Globus pallidus (tissue), 1 donor: Measurements from ENCODE around the gene SPTLC3.

Source experiments
- DNase-seq: peaks from one replicate; pipeline ENCODE4 v3.0.0-alpha.2; 2015; ENCODE audit warnings: low spot score

SPTLC3 gene

DNA sequence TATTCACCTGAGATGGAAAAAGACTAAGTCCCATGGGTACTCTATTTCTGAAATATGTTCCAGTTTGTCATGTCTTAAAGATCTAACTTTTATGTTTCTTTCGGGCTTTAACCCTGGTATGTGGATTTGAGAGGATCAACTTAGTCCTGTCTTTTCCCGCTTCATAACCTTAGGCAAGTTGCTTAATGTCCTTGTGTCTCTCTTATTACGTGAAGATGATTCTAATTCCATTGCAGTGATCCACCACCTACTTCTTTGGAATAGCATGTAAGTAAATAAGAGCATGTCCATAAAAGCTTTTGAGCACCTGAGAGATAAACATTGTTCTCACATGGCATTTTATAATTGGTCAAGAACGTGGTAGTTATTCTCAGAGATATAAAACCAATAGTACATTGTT, 23.0 kb downstream of the SPTLC3 start:
- DNase-seq = no peak

DNA sequence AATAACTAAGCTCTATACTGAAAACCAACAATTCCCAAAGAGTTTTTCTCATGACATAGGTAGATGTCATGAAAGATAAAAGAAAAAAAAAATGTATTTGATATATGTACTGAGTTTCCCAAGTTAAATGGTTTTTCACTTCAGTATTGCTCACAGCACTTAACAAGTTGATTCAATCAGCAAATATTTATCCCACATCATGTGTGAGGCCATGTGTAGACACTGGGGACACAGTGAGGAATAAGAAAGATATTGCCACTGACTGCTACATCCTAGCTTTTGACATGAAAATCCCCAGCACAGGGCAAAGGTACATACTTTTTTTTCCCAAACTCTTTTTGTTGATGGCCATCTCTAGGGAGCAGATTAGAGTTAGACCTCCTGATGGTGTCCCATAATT, 25.3 kb downstream of the SPTLC3 start:
- no peak for DNase-seq

DNA sequence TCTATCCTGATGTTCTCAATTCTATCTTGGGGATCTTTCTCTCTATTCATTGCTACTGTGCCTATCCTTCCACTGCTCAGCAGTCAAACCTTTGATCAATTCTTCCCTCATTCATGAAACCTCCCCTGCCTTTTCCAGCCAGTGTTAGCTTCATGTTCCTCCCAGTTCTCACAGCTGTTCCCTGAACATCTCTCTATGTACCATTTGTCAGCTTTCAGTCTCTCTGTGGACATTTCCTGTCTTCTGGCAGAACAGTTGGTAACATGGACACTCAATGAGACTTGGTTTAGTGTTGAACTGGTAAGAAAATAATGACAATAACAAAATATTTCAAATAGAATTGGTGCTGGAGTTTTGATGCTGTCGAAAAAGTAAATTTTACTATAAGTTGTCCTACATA, 26.2 kb downstream of the SPTLC3 start:
- DNase-seq = no peak

DNA sequence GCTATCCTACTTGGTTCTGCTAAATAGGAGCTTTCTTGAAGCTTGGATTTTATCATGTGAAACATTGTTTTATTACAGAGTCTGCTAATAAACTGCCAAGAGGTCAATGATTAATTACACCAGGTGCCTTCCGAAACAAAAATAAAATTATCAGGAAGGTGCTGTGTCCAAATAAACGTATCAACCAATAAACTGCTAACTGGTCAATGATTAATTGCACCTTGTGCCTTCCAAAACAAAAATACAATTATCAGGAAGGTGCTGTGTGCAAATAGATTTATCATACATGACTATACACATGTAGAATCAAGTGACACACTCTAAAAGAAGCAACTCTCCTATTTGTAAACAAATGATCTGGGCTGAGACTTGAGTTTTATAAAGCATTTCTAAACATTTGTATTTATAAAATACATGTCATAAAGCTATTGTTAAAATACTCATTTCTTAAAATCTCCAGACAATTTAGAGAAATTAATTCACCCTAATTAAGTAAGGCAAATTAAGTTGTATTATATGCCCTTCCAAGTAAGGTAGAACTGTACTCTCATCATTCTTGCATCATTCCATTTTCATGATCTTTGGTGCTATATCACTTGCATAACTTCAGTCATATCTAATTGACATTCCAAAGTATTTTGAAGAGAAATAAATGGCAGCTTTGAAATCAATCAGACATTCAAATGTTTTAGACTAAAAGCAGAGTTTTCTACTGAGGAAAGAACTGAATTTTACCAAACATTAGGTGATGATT, 26.8 kb downstream of the SPTLC3 start:
- no peak for DNase-seq

DNA sequence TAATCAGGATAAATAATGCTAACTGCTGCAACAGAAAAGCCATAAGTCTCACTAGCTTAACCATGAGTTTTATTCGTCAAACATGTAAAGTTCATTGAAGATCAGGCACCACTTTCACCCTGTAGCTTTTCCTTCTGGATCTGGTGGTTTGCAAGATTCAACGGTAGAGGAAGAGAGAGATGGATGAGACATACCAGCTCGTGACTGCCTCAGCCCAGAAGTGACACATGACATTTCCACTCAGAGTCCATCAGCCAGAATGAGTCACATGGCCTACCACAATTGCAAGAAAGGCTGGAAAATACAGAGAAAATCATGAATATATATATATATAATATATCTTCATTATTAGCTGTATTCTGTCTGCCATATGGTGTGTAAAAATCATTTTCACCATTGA, 29.0 kb downstream of the SPTLC3 start:
- DNase-seq = no peak

DNA sequence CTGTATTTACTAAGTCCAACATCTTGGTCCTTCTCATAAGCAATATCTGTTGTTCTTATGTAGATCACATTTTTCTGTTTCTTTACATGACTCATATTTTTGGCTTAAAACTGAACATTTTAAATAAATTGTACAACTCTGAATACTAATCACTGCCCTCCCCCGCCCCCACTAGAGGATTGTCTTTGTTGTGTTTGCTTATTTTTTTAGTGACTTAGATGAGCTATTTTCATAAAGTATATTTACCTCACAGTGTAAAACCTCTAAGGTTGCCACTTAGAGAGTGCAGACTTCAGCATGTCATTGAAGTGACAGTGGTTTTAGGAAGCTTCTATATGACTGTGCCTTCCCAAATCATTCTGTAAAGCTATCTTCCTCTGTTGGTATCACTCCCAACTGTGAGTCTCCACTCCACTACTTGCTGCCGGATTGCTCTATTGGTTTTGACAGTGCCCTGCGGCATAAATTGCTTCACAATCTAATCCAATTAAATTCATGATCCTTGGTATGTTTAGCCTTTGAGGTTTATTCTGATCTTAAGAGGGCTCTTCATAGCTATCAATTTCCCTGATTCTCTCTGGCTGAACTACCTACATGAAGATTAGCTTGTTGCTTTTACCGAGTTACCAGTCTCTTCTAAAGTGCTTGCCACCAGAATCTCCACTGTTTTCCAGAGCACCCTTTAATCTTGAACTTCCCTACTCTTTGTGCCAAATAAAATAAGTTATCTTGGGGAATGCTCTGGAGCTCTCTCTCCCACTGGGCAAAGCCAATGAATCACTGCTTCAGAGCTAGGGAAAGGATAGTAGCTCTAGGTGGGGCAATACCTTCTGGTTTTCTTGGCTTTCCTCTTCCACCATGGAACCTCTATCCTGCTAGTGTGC, 33.0 kb downstream of the SPTLC3 start:
- DNase-seq = no peak

DNA sequence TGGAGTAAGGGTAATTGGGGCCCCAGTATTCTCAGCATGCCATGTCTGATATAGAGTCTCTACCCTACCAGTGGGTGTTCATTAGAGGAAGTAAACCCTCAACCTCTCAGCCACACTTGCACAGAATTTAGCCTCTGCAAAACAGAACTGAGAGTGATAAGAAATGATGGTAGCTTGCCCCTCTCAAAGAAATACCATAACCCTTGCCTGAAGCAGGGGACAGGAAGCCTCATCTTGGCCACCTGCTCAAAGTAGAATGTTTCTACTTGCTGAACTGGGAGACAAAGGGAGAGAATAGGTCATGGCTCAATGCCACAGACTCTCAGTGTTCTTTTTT, 33.7 kb downstream of the SPTLC3 start:
- no peak for DNase-seq

DNA sequence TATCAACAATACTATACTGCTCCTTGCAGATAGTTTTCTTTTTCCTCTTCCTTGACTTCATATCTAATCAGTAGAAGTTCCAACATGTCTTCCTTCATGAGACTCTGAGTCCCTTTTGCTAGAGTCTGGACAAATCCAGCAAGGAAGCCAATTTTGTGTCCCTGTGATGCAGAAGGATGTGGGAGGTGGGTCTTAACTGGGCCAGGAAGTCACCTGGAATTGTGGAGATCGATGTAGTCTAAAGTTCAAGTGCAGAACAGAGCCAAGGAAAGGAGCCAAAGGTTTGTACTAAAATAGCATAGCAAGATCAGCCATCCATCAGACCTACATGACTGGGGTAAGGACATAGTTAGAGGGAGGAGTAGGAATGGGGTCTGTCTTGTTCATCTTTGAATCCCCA, 37.6 kb downstream of the SPTLC3 start:
- DNase-seq = no peak

DNA sequence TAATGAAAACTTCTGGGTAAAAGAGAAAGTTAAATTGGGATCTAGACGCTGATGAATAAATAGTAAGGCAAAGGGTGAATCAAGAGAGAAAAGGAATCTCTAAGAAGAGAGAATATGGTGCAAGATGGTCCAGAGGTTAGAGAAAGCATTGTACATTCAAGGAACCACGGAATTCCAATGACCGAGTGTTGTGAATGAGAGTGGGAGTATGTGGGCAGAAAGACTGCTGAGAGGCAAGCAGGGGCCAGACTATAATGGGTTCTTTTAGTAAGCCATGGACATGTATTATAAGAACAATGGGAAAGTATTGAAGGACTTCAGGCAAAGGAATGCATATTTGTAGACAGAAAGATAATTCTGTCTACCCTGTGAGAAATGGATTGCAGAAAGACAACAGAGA, 45.2 kb downstream of the SPTLC3 start:
- no peak for DNase-seq

DNA sequence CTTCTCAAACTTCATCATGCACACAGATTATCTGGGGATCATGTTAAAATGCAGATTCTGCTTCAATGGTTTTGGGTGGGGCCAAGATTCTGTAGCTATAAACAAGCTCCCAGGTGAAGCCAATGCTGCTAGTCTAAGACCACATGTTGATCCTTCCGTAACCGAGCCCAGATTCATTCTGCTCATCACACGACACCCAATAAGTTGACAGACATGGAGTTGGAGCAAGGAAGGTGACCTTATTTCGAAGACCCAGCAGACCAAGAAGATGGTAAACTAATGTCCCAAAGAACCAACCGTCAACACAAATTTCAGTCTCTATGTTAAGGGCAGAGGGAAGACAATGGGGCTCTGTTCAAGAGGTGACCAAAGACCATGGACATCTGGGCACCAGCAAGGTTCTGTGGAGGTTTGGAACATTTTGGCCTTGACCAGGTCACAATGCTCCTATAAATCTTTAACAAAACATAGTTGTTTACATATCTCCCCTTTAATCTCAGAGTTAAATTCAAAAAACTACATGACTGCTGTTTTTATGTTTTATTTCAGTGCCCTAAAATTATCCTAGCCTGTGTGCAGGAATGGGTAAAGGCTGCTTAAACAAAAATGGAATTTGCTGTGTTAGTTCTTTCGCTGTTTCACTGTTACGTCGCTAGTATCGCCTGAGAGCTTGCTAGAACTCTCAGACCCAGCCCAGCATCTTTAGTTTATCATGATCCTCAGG, 50.1 kb downstream of the SPTLC3 start:
- no peak for DNase-seq

DNA sequence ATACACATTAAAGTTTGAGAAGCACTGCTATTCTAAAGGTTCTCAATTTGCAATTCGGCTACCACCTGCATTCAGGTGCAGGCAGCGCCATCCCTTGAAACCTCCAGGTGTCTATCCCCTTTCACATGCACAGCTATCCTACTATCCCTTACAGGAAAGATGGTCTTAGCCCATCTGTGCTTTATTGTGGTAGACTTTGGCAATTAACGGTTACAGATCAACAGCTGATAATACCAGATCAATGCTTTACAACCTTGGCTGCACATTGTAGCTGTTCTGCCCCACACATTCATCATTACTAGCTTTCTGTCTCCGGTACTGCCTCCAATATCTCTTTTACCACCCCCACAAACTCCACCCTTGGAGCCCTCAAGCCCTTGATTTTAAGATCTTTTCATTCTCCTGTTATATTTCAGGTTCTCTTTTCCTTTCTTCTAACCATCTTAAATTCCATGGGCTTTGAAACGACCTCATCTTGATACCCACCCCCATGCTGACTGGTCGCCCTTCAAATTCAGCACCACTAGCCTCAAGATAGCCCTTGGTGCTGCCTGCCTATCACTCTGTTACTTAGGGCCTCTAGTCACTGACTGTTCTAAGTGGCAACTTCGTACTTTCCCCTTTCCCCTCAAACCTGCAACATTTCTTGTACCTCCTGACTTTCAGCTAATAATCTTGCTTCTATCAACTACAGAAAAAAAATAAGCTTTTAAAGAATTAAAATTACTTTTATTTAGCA, 50.8 kb downstream of the SPTLC3 start:
- no peak for DNase-seq

DNA sequence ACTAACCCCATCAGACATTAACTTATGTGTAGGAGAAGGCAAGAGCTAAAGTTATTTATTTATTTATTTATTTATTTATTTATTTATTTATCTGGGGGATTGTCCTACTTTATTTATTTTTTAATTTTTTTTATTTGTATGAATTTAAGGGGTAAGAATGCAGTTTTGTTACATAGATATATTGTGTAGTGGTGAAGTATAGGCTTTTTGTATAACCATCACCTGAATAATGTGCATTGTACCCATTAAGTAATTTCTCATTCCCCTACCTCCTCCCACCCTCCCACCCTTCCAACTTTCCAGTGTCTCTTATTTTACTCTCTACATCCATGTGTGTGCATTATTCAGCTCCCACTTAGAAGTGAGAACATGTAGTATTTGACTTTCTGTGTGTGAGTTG, 51.6 kb downstream of the SPTLC3 start:
- DNase-seq = no peak

DNA sequence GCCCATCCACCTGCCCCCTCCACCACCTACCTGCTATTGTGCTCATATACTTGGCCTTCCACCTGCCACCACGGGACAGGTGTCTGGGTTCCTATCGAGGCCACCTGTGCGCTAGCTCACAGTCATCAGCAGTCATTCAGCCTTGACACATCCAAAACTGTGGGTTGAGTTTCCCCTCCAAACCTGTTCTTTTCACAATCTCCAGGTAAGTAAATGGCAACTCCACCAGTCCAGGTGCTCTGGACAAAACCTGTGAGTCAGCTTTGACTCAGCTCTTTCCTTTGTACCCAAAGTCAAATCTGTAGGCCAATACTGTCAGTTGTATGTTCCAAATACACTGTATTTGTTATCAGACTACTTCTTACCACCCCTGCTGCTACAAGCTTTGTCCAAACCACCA, 52.6 kb downstream of the SPTLC3 start:
- DNase-seq = no peak

DNA sequence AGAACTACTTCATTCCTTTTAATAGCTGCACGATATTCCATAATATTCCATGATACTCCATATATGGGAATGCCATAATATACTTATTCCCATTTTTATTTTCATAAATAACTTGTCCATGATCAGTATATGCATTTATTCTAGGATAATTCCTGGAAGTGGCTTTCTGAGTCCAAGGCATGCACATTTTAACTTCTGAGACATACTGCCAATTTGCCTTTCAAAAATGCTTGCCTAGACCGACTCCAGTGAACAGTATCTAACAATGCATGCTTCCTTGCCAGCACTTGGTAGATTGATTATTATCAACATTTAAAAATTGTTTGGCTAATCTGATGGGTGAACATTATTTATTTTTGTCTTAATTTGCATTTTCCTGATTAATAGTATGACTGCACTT, 54.0 kb downstream of the SPTLC3 start:
- DNase-seq = no peak

DNA sequence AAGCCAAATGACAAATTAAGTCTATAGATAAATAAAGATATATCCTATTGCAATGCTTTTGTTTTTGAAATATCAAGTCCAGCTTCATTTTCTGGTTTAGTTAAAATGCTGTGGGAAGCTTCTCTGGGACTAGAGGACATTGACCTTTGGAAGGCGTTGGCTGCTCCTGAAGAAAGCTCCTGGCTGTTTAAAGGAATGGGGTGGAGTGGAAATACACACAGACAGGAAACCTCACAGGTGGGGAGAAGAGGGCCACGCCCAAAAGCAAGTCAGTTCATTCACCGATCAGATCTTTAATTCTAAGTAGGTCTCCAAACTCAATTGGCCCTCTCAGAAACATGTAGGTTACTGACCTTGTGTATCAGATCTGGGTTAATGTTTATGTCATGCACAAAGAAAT, 59.6 kb downstream of the SPTLC3 start:
- DNase-seq = no peak

DNA sequence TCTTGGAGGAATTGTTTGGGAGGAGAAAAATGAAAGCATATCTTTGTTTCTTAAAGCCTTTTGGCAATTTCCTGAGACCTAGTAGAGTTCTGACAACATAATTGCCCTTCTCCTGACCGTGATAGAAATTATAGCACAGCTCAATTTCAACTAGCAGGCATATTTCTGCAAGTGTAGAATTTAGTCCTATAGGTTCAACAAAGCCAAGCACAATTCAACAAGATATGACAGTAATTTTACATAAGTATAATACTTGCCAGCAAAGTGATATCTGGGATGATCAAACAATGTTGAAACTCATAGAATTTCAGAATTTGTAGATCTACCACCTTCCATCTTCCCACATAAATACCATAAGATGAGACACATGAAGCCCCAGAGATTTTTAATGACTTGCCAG, 73.1 kb downstream of the SPTLC3 start:
- no peak for DNase-seq

DNA sequence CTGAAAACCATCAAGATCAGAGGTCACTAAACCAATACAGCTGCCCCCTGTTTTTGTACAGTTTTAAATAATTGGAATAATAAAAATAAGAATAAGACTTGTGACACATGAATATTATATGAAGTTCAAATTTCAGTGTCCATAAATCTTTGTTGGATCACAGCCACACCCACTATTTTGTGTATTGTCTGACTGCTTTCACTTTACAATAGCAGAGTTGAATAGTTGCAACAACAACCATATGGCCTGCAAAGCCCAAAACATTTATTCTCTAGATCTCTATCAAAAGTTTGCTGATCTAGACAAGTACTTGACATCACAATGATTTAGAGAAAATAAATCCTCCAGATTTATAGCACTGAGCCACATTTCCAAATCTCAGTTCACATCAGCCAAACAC, 73.6 kb downstream of the SPTLC3 start:
- DNase-seq = no peak

DNA sequence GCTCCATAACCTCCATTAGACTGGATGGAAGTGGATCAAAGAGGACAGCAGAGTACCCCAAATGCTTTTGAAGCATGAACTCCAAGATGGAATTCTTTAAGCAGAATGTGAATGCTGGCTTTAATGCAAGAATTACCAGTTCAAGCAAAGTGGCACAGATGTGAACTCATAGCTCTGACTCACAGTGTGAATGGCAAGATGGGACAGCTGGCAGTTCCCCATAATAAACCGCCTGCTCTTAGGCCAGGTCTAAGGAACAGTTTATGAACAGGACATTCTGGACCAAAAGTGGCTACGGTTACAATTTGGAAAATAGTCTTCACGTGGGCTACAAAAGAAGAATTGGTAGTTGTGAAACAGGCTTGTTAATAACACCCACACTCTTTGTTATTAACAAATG, 76.5 kb downstream of the SPTLC3 start:
- DNase-seq = no peak

DNA sequence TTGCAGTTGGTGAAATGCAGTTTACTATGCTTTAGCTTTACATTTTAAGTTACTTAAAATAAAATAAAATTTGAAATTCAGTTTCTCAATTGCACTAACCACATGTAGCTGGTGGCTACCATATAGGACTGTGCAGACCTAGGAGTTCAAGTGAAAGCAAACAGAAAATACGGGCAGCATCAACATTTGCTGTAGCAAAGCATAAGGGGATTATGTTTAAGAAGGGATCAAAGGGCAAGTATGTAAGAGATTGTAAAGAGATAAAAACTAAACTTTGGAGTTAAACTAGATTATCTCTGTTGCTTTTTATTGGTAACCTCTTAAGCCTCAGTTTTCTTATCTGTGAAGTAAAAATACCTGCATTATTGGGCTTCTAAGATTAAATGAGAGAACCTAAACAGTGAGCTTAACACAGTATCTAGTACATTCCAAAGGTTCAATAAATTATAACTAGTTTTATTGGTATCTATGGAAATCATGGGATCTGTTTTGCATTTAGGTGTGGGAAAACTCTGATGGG, 81.2 kb downstream of the SPTLC3 start:
- DNase-seq = no peak

DNA sequence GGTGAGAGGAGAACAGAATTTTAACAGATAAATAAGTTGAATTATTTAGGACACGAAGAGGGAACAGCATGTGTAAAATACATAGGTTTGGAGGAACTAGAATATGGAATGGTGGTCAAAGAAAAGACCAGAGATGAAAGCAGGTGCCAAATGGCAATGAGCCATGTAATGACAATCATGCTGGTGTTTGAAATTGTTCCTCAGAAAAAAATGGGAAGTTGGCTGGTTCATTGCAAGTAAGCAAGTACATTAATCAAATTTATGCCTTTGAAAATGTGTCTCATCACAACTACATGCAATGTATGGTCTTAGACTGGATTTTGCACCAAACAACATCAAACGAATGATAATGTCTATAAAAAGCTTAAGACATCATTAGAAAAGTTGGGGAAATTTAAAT, 83.3 kb downstream of the SPTLC3 start:
- no peak for DNase-seq

DNA sequence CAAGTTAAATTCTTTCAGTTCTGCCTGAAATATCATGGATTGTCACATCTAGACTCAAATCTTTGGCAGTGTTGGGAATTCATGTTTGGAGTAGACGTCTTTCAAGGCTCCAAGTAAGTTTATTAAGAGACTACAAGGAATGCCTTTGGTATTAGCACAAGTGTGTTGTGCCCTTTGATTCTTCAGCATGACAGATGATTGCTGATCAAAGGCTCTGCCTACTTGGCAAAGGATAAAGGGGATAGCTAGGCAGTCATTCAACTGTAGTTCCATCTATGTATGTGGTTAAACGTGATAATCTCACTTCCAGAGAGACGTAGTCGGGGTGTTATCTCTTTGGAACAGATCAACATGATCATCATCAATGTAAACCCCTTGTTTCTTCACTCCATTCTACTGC, 86.2 kb downstream of the SPTLC3 start:
- no peak for DNase-seq

DNA sequence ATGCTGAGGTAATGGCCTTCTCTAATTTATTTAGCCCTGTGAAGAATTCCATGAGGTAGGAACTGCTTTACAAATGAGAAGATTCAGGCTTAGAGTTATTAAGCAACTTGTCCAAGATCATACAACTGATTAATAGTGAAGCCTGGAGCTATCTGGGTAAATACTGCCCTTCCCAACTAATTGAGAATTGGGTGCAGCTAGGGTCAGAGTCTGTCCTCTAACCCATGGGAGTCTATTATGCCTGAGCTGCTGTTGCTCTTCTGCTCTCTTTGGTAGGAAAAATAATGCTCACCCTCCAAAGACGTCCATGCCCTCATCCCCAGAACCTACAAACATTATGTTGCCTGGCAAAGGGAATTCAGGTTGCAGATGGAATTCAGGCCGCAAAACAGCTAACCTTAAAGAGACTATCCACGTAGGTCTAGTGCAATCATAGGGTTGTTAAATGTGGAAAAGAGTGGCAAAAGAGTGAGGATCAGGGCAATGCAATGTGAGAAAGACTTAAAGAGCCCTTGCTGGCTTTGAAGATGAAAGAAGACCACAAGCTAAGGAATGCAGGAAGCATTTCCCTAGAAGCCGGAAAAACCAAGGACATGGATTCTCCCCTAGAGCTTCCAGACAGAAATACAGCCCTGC, 90.1 kb downstream of the SPTLC3 start:
- DNase-seq = no peak
